Transverse colon (tissue), 4 donors: ENCODE data around the gene HS2ST1.

Source experiments
- EP300 ChIP-seq: sonication (generic); formaldehyde crosslinking; IDR thresholded peaks from one replicate; pipeline ENCODE4 v1.6.1; 2017; ENCODE audit warnings: antibody characterized with exemption, low read depth
- POLR2A ChIP-seq: fragments of 450-650 bp; IDR thresholded peaks from one replicate; pipeline ENCODE4 v1.6.1; 2016; ENCODE audit warnings: antibody characterized with exemption, mild to moderate bottlenecking, moderate library complexity
- POLR2AphosphoS5 ChIP-seq, 3 donors: sonication (generic); formaldehyde crosslinking; IDR thresholded peaks; one replicate each; pipeline ENCODE4 v1.6.1; 2016; ENCODE audit warnings: antibody characterized with exemption in 3 of 3
- TF ChIP-seq, protein P1 (sequence below), 5 experiments: fragments of 200-600 bp in 3 of 5; fragments of 450-650 bp in 2 of 5; sonication (generic) in 3 of 5; IDR thresholded peaks; 1 replicate in 2 of 5; 2 replicates in 3 of 5; pipeline ENCODE4 v1.5.1; 2016 to 2017; ENCODE audit warnings: antibody characterized with exemption in 5 of 5, inconsistent platforms in 3 of 5, mild to moderate bottlenecking in 2 of 5, moderate library complexity in 1 of 5

DNA sequence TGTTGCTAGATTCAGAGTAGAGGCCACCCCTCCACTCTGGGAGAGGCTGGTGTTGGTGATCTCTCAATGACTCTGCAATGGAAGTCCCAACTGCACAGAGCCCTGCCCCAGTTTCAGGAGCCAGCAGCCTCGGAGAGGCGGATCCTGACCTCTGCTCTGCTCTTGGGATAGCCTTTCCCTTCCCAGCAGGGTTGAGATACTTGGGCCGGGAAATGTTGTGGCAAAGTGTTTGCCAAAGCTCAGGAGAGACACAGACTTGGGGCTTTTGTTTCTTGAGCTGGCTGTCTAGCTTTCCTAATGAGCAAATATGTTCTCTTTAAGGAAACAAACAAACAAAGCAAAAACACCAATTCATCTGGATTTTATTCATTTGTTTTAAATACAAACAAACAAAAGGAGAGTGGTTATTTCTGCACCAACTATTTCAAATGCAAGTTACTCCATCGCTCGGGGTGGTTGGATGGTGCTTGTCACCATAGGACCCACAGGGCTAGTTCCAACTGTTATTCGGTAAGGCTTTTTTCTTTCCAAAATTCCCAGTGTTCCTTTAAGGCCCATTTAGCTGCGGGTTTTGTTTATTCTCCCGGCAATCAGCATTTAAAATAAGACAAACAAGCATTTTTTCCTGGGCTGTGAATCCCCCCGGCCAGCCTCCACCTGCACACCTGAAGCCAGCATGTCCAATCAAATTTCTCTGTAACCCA lies 220.3 kb downstream of the HS2ST1 start:
- TF ChIP-seq POLR2AphosphoS5 (IDR thresholded peaks at IDR 0.05) (no peak), POLR2A (no peak), EP300 (no peak)
- TF ChIP-seq, protein P1, sequence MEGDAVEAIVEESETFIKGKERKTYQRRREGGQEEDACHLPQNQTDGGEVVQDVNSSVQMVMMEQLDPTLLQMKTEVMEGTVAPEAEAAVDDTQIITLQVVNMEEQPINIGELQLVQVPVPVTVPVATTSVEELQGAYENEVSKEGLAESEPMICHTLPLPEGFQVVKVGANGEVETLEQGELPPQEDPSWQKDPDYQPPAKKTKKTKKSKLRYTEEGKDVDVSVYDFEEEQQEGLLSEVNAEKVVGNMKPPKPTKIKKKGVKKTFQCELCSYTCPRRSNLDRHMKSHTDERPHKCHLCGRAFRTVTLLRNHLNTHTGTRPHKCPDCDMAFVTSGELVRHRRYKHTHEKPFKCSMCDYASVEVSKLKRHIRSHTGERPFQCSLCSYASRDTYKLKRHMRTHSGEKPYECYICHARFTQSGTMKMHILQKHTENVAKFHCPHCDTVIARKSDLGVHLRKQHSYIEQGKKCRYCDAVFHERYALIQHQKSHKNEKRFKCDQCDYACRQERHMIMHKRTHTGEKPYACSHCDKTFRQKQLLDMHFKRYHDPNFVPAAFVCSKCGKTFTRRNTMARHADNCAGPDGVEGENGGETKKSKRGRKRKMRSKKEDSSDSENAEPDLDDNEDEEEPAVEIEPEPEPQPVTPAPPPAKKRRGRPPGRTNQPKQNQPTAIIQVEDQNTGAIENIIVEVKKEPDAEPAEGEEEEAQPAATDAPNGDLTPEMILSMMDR (IDR thresholded peaks at IDR 0.05), result no peak
